GM12801 (cell line): Measurements from ENCODE around the gene PLB1.

ENCODE experiments used
- TF ChIP-seq, protein P1 (sequence below): IDR thresholded peaks from one replicate; pipeline ENCODE4 v1.5.1; 2011; ENCODE audit warnings: control low read depth; ENCODE audit not compliant: insufficient read length; ENCODE audit errors: extremely low read depth

Gene PLB1

DNA sequence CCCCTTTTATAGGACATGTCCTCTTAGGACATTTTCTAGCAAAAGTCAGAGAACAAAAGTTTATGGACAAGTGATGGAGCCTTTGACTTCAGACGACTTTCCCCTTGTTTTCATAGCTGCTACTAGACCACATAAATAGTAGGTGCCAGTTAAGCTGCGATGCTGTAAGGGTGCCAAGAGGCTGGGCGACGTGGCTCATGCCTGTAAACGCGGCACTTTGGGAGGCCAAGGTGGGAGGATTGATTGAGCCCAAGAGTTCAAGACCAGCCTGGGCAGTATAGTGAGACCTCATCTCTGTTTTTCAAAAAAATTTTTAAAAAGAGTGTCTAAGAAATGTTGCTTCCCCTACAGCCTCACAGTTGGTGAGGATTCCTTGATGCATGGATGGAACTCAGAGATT, 2.2 kb upstream of the PLB1 start:
- TF ChIP-seq, protein P1, sequence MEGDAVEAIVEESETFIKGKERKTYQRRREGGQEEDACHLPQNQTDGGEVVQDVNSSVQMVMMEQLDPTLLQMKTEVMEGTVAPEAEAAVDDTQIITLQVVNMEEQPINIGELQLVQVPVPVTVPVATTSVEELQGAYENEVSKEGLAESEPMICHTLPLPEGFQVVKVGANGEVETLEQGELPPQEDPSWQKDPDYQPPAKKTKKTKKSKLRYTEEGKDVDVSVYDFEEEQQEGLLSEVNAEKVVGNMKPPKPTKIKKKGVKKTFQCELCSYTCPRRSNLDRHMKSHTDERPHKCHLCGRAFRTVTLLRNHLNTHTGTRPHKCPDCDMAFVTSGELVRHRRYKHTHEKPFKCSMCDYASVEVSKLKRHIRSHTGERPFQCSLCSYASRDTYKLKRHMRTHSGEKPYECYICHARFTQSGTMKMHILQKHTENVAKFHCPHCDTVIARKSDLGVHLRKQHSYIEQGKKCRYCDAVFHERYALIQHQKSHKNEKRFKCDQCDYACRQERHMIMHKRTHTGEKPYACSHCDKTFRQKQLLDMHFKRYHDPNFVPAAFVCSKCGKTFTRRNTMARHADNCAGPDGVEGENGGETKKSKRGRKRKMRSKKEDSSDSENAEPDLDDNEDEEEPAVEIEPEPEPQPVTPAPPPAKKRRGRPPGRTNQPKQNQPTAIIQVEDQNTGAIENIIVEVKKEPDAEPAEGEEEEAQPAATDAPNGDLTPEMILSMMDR: no peak

DNA sequence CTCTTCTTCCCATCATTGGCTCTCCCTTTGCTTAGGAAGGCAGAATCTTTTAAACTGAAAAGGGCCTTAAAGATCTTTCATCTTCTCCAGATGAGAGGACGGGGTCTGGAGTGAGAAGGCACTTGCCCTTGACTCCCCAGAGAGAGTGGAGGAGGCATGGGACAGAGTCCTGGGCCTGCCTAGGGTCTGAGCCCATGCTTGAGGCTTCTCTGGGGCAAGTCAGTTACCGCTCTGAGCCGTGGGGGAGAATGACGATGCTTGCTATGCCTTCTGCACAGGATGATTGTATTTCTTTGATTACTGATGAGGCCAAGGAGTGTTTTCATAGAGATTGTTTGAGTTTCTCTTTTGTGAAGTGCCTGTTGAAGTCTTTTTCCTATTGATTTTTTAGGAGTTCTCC, 921 bp downstream of the PLB1 start:
- TF ChIP-seq, protein P1: no peak

DNA sequence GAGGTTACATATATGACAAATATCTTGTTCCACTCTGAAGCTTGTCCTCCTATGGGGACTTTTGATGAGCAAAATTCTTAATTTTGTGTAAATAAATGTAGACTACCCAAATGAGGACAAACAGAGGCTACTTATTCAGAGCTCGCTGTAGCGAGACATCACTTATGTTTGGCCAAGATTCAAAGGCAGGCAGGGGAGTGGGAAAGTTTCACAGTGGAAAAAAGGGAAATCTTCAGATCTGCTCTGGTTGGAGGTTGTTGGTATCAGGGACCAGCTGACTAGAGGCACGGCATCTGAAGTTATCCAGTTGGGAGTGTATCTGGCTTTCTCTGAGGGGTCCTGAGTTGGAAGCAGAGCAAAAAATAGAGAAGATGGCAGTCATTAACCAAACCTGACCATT, 1.3 kb downstream of the PLB1 start:
- TF ChIP-seq, protein P1: no peak

DNA sequence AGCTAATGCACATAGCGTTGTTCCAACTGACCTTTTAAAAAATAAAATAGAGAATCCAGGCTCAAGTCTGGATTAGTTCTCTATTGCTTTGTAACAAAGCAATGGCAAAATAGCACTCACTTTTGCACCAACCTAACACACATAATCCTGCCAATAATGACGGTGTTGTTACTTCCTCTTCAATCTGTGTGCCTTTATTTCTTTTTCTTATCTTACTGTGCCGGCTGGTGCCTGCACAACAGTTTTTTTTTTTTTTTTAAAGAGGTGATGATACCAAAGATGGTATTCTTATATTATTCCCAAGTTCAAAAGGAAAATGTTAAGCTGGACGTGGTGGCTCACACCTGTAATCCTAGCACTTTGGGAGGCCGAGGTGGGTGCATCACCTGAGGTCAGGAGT, 3.4 kb downstream of the PLB1 start:
- TF ChIP-seq, protein P1: no peak

DNA sequence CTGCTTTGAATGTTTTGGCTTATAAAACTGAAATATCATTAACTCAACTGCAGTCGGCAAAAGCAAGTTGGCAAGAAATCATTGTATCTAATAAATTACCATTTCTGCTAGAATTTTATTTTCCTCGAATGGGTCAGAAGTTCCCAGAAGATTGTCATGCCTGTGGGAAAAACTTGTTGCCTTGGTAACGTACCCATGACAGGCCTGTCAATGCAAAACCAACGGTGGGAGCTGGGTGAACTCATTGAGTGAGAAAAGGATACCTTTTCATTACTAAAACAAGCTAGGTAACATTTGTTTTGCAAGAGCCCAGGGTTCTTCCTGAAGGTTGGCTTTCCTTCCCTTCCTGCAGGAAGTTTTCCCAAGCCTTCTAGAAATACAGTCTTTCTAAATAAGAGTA, 9.5 kb downstream of the PLB1 start:
- TF ChIP-seq, protein P1: no peak

DNA sequence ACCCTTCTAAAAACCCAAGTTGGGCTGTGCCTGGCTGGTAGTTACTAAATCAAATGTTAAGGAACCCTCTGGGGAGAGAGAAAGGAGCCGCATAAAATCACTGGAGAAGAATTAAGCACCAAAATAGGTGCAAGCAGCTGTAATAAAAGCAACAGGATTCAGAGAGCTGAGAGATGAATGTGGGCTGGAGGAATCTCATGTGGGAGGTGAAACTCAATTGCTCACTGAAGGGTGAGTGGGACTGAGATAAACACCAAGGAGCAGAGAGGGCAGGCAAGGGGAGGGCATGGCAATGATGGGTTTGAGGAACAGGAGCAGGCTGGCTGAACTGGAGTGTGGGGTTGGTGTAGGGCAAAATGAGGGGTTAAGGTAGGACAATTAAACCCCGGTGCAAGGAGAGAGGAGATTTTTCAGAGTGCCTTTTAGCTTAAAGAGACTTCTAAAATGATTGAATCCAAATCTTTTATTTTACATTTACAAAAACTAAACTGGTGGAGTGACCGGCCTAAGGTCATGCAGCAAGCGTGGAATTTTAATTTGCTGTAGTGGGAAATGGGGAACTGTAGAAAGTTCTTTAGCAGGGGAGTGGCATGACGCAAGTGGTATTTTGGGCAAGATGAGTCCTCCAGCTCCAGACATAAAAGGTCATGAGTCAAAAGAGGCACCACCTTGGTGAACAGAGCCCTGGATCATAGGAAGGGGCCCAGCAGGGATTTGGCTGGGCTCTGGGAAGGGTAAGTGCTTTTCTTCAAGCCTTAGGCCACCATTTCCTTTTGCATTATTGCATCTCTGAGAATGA, 10.5 kb downstream of the PLB1 start:
- TF ChIP-seq, protein P1: no peak

DNA sequence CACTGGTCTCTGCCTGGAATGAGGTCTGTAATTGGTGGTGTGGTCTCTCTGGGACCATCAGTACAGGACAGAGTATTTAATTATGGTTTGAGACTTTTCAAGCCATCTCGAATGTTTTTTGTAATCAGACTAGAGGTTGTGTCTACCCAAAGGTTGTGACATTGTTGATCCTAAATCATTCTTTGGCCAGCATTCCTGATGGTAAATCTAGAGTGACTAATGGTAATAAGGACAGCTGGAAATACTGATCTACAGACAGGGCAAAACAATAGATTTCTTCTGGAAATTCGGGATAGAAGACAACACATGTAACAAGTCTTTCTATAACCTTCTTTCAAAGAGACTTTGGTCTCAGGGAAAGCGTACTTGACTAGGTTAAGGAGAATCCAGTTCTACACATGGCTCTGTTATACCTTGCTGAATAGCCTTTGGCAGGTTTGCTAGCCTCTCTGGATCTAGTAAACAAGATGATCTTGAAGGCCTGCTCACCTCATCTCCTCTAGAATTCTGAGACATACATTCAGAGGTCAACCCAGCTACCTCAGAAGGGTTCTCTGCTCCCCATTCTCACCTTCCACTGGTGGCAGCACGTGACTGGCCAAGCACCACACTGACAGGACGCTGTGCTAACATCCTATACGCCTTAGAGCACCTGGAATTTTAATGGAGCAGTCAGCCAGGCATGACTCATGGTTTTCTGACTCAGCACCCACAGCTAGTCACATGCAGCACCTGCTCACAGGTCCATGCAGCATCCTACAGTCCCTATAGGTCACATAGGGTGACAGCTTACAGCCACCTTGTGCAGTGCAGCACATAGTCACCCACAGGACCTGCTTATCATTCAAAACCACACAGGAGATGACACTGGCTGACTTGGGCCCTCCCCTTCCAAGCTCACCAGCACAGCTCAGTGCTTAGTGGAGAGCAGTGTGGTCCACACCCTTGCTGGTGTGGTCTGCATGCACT, 12.2 kb downstream of the PLB1 start:
- TF ChIP-seq, protein P1: no peak
